IMR-90 (cell line): Measurements from ENCODE around the gene TFB1M. TPM values are rescaled to one million over a fixed set of nuclear protein-coding genes. Genes with fewer than 3 reads are reported as not detected.

Experiments
- ATAC-seq: fragments of 200-7000 bp; cut with Tn5 transposase; 2 replicates; pipeline ENCODE4 v1.9.1; 2020; ENCODE audit warnings: low read depth, mild to moderate bottlenecking, moderate library complexity
- BruUV-seq: library from RNA; stranded (reverse); fragments of 400-500 nt; replicated peaks from 2 replicates; lab custom pipeline; 2021; lab: Mats Ljungman, UMichigan
- CTCF ChIA-PET: fragments of 300-600 bp; formaldehyde crosslinking; extraction: SDS; loops from one replicate; lab custom pipeline; 2021; ENCODE audit warnings: antibody characterized with exemption; lab: Yijun Ruan, JAX
- POLR2A ChIA-PET: fragments of 300-600 bp; sonication (Branson Sonifier 250); formaldehyde crosslinking; loops from one replicate; lab custom pipeline; 2022; ENCODE audit warnings: antibody characterized with exemption; ENCODE audit not compliant: unreplicated experiment; lab: Charles Lee
- DNase-seq: peaks from one replicate; pipeline ENCODE4 v3.0.0; 2013
- H2AFZ ChIP-seq: replicated peaks from 2 replicates; pipeline ENCODE3; 2013; ENCODE audit warnings: low read length, mild to moderate bottlenecking; ENCODE audit not compliant: poor library complexity
- H2AK5ac ChIP-seq: 2 replicates; pipeline ENCODE4 v1.6.1; 2013; ENCODE audit warnings: low read depth, low read length, inconsistent platforms
- H2AK9ac ChIP-seq: replicated peaks from 2 replicates; pipeline ENCODE3; 2013; ENCODE audit warnings: mild to moderate bottlenecking, low read depth, low read length, moderate library complexity; ENCODE audit not compliant: poor library complexity
- H2BK120ac ChIP-seq: 2 replicates; pipeline ENCODE4 v1.6.1; 2013; ENCODE audit warnings: low read depth, low read length, inconsistent platforms
- H2BK15ac ChIP-seq: 3 replicates; pipeline ENCODE4 v1.6.1; 2013; ENCODE audit warnings: low read depth, low read length, inconsistent platforms
- H2BK20ac ChIP-seq: 2 replicates; pipeline ENCODE4 v1.6.1; 2013; ENCODE audit warnings: low read depth, mild to moderate bottlenecking, inconsistent platforms, low read length, moderate library complexity
- H2BK5ac ChIP-seq: 2 replicates; pipeline ENCODE4 v1.6.1; 2013; ENCODE audit warnings: mild to moderate bottlenecking, low read depth, low read length, inconsistent platforms; ENCODE audit not compliant: poor library complexity, severe bottlenecking
- H3K14ac ChIP-seq: replicated peaks from 2 replicates; pipeline ENCODE4 v1.6.1; 2013; ENCODE audit warnings: low read depth, low read length, inconsistent platforms
- H3K18ac ChIP-seq: 2 replicates; pipeline ENCODE4 v1.6.1; 2013; ENCODE audit warnings: low read depth, low read length, control low read depth
- H3K23ac ChIP-seq: 2 replicates; pipeline ENCODE4 v1.6.1; 2013; ENCODE audit warnings: low read depth, low read length, inconsistent platforms
- H3K27ac ChIP-seq: 2 replicates; pipeline ENCODE4 v1.5.1; 2013; ENCODE audit warnings: mild to moderate bottlenecking, control low read depth, low read length; ENCODE audit not compliant: insufficient read depth
- H3K27me3 ChIP-seq: 2 replicates; pipeline ENCODE4 v1.6.1; 2013; ENCODE audit warnings: low read length; ENCODE audit not compliant: control insufficient read depth, insufficient read depth
- H3K36me3 ChIP-seq: 2 replicates; pipeline ENCODE4 v1.6.1; 2013; ENCODE audit warnings: low read length, mixed read lengths; ENCODE audit not compliant: control insufficient read depth, insufficient read depth
- H3K4ac ChIP-seq: 2 replicates; pipeline ENCODE4 v1.6.1; 2013; ENCODE audit warnings: low read depth, low read length, inconsistent platforms
- H3K4me1 ChIP-seq: 2 replicates; pipeline ENCODE4 v1.6.1; 2013; ENCODE audit warnings: low read length, mixed read lengths; ENCODE audit not compliant: control insufficient read depth, insufficient read depth
- H3K4me2 ChIP-seq: 2 replicates; pipeline ENCODE4 v1.6.1; 2013; ENCODE audit warnings: low read depth, mild to moderate bottlenecking, control low read depth, low read length, moderate library complexity
- H3K4me3 ChIP-seq: 2 replicates; pipeline ENCODE4 v1.5.1; 2013; ENCODE audit warnings: low read depth, mild to moderate bottlenecking, control low read depth, low read length, moderate library complexity; ENCODE audit not compliant: insufficient read depth
- H3K56ac ChIP-seq: 2 replicates; pipeline ENCODE4 v1.6.1; 2013; ENCODE audit warnings: low read length, inconsistent platforms; ENCODE audit not compliant: insufficient read depth; ENCODE audit errors: extremely low read depth
- H3K79me1 ChIP-seq, 2 experiments: 2 replicates each; pipeline ENCODE4 v1.6.1; 2013; ENCODE audit warnings: low read length in 2 of 2, inconsistent platforms in 1 of 2, low read depth in 1 of 2
- H3K9ac ChIP-seq: 2 replicates; pipeline ENCODE4 v1.6.1; 2013; ENCODE audit warnings: low read depth, low read length, control low read depth
- H3K9me1 ChIP-seq: 2 replicates; pipeline ENCODE4 v1.6.1; 2013; ENCODE audit warnings: low read length, inconsistent platforms; ENCODE audit not compliant: insufficient read depth
- H3K9me3 ChIP-seq: 2 replicates; pipeline ENCODE4 v1.6.1; 2013; ENCODE audit warnings: low read length; ENCODE audit not compliant: control insufficient read depth, insufficient read depth
- H4K20me1 ChIP-seq: 2 replicates; pipeline ENCODE4 v1.6.1; 2013; ENCODE audit warnings: low read length, inconsistent platforms; ENCODE audit not compliant: insufficient read depth
- H4K5ac ChIP-seq: 2 replicates; pipeline ENCODE4 v1.6.1; 2013; ENCODE audit warnings: mild to moderate bottlenecking, low read depth, low read length, control low read depth
- H4K8ac ChIP-seq, 2 experiments: 2 replicates each; pipeline ENCODE4 v1.6.1; 2013; ENCODE audit warnings: low read depth in 2 of 2, low read length in 2 of 2, control low read depth in 1 of 2, inconsistent platforms in 1 of 2
- H4K91ac ChIP-seq: 2 replicates; pipeline ENCODE4 v1.6.1; 2013; ENCODE audit warnings: low read depth, low read length, inconsistent platforms; ENCODE audit not compliant: insufficient read depth
- BHLHE40 ChIP-seq: fragments of 150-350 bp; IDR thresholded peaks from 2 replicates; pipeline ENCODE4 v1.6.1; 2016; ENCODE audit warnings: mild to moderate bottlenecking, low read depth, low read length
- CEBPB ChIP-seq: IDR thresholded peaks from 2 replicates; pipeline ENCODE4 v1.6.1; 2012; ENCODE audit warnings: low read depth, low read length, improper control_type of control experiment
- FOS ChIP-seq: fragments of 150-350 bp; IDR thresholded peaks from 2 replicates; pipeline ENCODE4 v1.6.1; 2016; ENCODE audit warnings: low read depth, low read length
- MAFK ChIP-seq: IDR thresholded peaks from 2 replicates; pipeline ENCODE4 v1.6.1; 2012; ENCODE audit warnings: low read depth, low read length, improper control_type of control experiment
- MAZ ChIP-seq: IDR thresholded peaks from 2 replicates; pipeline ENCODE4 v1.6.1; 2012; ENCODE audit warnings: low read depth, mild to moderate bottlenecking, low read length, improper control_type of control experiment, moderate library complexity, borderline replicate concordance
- NFE2L2 ChIP-seq: fragments of 150-350 bp; IDR thresholded peaks from 2 replicates; pipeline ENCODE4 v1.6.1; 2016; ENCODE audit warnings: low read depth, mild to moderate bottlenecking, low read length
- POLR2A ChIP-seq: IDR thresholded peaks from 2 replicates; pipeline ENCODE4 v1.6.1; 2012; ENCODE audit warnings: mild to moderate bottlenecking, low read depth, low read length
- RCOR1 ChIP-seq: IDR thresholded peaks from 2 replicates; pipeline ENCODE4 v1.6.1; 2012; ENCODE audit warnings: mild to moderate bottlenecking, low read length, improper control_type of control experiment; ENCODE audit not compliant: insufficient replicate concordance
- SMC3 ChIP-seq: fragments of 150-350 bp; IDR thresholded peaks from 2 replicates; pipeline ENCODE4 v1.6.1; 2016; ENCODE audit warnings: low read depth, mild to moderate bottlenecking, antibody characterized with exemption, low read length, moderate library complexity
- WGBS, 2 experiments: methylation state at CpG; one replicate each; pipeline versions ENCODE4 v1.1.5 to v1.1.7; 2013; ENCODE audit warnings: missing lambda C conversion rate in 2 of 2; ENCODE audit not compliant: insufficient read length in 1 of 2; ENCODE audit errors: extremely low coverage in 2 of 2; 5-methylcytosine and 5-hydroxymethylcytosine counted together
- dilution Hi-C: fragments of 300-500 bp; cut with HindIII; formaldehyde crosslinking; loops from one replicate; pipeline ENCODE4 v1.14.3; 2018; ENCODE audit warnings: low sequenced_read_pairs; ENCODE audit not compliant: unreplicated experiment
- in situ Hi-C: fragments of 300-500 bp; cut with MboI; formaldehyde crosslinking; loops from 3 replicates; pipeline ENCODE4 v1.14.3; 2019; ENCODE audit warnings: low sequenced_read_pairs, inconsistent platforms, mixed read lengths
- intact Hi-C: fragments of 100-400 bp; cut with micrococcal nuclease; formaldehyde crosslinking; loops from 2 replicates; pipeline ENCODE4 v1.10.0; 2022
- polyA plus RNA-seq, 3 experiments: library from polyadenylated mRNA; depleted of rRNA; stranded (reverse); fragments of >200 nt; gene quantifications; 2 replicates each; pipeline ENCODE4 v1.2.3, GENCODE V29; 2012; ENCODE audit warnings: low replicate concordance in 1 of 3
- total RNA-seq: library from RNA; depleted of rRNA; stranded (reverse); fragments of >200 nt; gene quantifications from 2 replicates; pipeline ENCODE4 v1.2.3, GENCODE V29; 2012
- TF ChIP-seq, protein P1 (sequence below): fragments of 150-350 bp; IDR thresholded peaks from 2 replicates; pipeline ENCODE4 v1.6.1; 2017; ENCODE audit warnings: mild to moderate bottlenecking, antibody characterized with exemption, low read length, low read depth
- TF ChIP-seq, protein P2 (sequence below): fragments of 150-350 bp; IDR thresholded peaks from 2 replicates; pipeline ENCODE4 v1.6.1; 2016; ENCODE audit warnings: low read depth, mild to moderate bottlenecking, low read length, moderate library complexity, borderline replicate concordance
- TF ChIP-seq, protein P3 (sequence below): conservative IDR thresholded peaks from 2 replicates; pipeline ENCODE4 v1.5.1; 2012; ENCODE audit warnings: mild to moderate bottlenecking, low read depth, low read length, improper control_type of control experiment

The TFB1M gene
- total and polyA plus RNA-seq, 2 of the 4 experiments (the other 2 are of a cell fraction) = 18.1 to 22.4 TPM

DNA sequence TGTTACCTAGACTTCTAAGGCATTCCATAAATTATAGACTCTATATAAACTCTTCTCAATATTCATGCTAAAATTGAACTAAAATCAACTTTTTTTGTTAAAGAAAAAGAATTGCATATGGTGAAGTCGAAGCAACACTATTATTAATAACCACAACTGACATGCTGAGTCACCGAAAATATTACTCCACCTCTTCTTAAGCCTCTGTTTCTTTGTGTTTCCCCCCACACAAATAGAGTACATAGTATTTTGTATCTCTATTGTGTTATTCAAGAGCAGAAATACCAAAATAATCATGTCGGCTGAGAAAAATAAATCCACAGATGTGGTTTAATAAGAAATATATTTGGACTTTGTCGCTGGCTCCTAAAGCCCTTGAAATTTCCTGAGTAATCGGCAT, 23.8 kb downstream of the TFB1M start:
- H3K14ac ChIP-seq = no peak overlapping the region
- H2BK120ac ChIP-seq = no peak overlapping the region
- H4K91ac ChIP-seq = no peak overlapping the region
- peaks cover 10 to 22% of the 10 kb centered on the region in 2 experiments; a peak in 3 of 4 replicates for H3K79me1 ChIP-seq
- dilution Hi-C loops (no loop called here), intact Hi-C loops (no loop called here), in situ Hi-C loops (no loop called here)
- DNase-seq = no peak
- H3K56ac ChIP-seq = no peak overlapping the region
- BruUV-seq = no TSS peak
- no peak overlapping the region for H2BK20ac ChIP-seq
- H2AK5ac ChIP-seq = no peak overlapping the region
- no peak overlapping the region for H2AFZ ChIP-seq
- no peaks in the 10 kb centered on the region for H3K9me3 ChIP-seq
- H3K4me2 ChIP-seq = no peak overlapping the region
- no peaks in the 10 kb centered on the region for H3K4me1 ChIP-seq
- WGBS, 2 experiments = no CpG with 5 or more reads among the region's 5 CpGs
- H3K9ac ChIP-seq = no peak overlapping the region
- ChIA-PET CTCF (no interaction called here), POLR2A (no interaction called here)
- H3K23ac ChIP-seq = no peak overlapping the region
- no peak overlapping the region for H4K8ac ChIP-seq
- peaks cover 6% of the 10 kb centered on the region for H3K36me3 ChIP-seq
- no peak overlapping the region for H3K18ac ChIP-seq
- ATAC-seq = no peak
- H2AK9ac ChIP-seq = no peak overlapping the region
- TF ChIP-seq CEBPB (no peak), POLR2A (no peak), FOS (no peak), MAZ (no peak), MAFK (no peak), SMC3 (no peak), BHLHE40 (no peak), NFE2L2 (no peak), RCOR1 (no peak)
- TF ChIP-seq, protein P1, sequence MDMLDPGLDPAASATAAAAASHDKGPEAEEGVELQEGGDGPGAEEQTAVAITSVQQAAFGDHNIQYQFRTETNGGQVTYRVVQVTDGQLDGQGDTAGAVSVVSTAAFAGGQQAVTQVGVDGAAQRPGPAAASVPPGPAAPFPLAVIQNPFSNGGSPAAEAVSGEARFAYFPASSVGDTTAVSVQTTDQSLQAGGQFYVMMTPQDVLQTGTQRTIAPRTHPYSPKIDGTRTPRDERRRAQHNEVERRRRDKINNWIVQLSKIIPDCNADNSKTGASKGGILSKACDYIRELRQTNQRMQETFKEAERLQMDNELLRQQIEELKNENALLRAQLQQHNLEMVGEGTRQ = no peak
- TF ChIP-seq, protein P2, sequence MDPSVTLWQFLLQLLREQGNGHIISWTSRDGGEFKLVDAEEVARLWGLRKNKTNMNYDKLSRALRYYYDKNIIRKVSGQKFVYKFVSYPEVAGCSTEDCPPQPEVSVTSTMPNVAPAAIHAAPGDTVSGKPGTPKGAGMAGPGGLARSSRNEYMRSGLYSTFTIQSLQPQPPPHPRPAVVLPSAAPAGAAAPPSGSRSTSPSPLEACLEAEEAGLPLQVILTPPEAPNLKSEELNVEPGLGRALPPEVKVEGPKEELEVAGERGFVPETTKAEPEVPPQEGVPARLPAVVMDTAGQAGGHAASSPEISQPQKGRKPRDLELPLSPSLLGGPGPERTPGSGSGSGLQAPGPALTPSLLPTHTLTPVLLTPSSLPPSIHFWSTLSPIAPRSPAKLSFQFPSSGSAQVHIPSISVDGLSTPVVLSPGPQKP = no peak
- TF ChIP-seq, protein P3, sequence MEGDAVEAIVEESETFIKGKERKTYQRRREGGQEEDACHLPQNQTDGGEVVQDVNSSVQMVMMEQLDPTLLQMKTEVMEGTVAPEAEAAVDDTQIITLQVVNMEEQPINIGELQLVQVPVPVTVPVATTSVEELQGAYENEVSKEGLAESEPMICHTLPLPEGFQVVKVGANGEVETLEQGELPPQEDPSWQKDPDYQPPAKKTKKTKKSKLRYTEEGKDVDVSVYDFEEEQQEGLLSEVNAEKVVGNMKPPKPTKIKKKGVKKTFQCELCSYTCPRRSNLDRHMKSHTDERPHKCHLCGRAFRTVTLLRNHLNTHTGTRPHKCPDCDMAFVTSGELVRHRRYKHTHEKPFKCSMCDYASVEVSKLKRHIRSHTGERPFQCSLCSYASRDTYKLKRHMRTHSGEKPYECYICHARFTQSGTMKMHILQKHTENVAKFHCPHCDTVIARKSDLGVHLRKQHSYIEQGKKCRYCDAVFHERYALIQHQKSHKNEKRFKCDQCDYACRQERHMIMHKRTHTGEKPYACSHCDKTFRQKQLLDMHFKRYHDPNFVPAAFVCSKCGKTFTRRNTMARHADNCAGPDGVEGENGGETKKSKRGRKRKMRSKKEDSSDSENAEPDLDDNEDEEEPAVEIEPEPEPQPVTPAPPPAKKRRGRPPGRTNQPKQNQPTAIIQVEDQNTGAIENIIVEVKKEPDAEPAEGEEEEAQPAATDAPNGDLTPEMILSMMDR = no peak
- no peak overlapping the region for H3K27ac ChIP-seq
- peaks cover 5% of the 10 kb centered on the region; the same call in 1 of the 2 replicates for H3K9me1 ChIP-seq
- no peak overlapping the region for H2BK5ac ChIP-seq
- H4K20me1 ChIP-seq = no peaks in the 10 kb centered on the region
- no peaks in the 10 kb centered on the region for H3K27me3 ChIP-seq
- no peak overlapping the region for H3K4me3 ChIP-seq
- H3K4ac ChIP-seq = no peak overlapping the region
- no peak overlapping the region for H4K5ac ChIP-seq
- H2BK15ac ChIP-seq = no peak overlapping the region
